ENCODE data around the gene TM9SF1.
A peak's percentile ranks its signal among the peaks of the same experiment; 100 is the strongest.

TM9SF1 gene

GRCh38 chr14:24198814-24199524 is 3.7 kb upstream of the TM9SF1 start:
- no peaks in the 10 kb centered on the region for H3K27me3 ChIP-seq (replicated peaks; ENCODE audit: insufficient read depth, low read length)
- H3K9ac ChIP-seq (ENCODE audit: low read length), result no peak overlapping the region
- no peaks in the 10 kb centered on the region for H3K9me3 ChIP-seq (replicated peaks; ENCODE audit: insufficient read depth, low read length)
- H3K4me2 ChIP-seq (ENCODE audit: low read depth, low read length), result no peak overlapping the region
- no peak for DNase-seq
- no peak overlapping the region for H3K4me3 ChIP-seq (ENCODE audit: low read length)
- H3K79me2 ChIP-seq (ENCODE audit: low read length), result peaks cover 15% of the 10 kb centered on the region
- no peak overlapping the region for H3K27ac ChIP-seq (ENCODE audit: low read length)
- H3K9me2 ChIP-seq (replicated peaks; ENCODE audit: insufficient read depth, low read length), result no peaks in the 10 kb centered on the region
- H3K4me1 ChIP-seq (ENCODE audit: low read length), result peaks cover 5% of the 10 kb centered on the region; the same call in 1 of the 2 replicates
- no peak for TF ChIP-seq EZH2phosphoT487 (IDR thresholded peaks at IDR 0.05; ENCODE audit: low read length)
- TF ChIP-seq CTCF (IDR thresholded peaks at IDR 0.05; ENCODE audit: low read length), result no peak
- no peak for TF ChIP-seq EZH2 (optimal IDR thresholded peaks at IDR 0.05; ENCODE audit: low read depth, low read length)
- no peaks in the 10 kb centered on the region for H4K20me1 ChIP-seq (ENCODE audit: insufficient read depth, low read length)
- H3F3A ChIP-seq (ENCODE audit: insufficient read depth, low read length), result peaks cover 7% of the 10 kb centered on the region; the same call in 1 of the 2 replicates
- H2AFZ ChIP-seq (ENCODE audit: low read length), result no peak overlapping the region
- H3K36me3 ChIP-seq (replicated peaks; ENCODE audit: insufficient read depth, low read length), result no peaks in the 10 kb centered on the region

GRCh38 chr14:24197056-24197450 is 1.8 kb upstream of the TM9SF1 start:
- H3K9me3 ChIP-seq (replicated peaks; ENCODE audit: insufficient read depth, low read length), result no peaks in the 10 kb centered on the region
- no peak for TF ChIP-seq EZH2phosphoT487 (IDR thresholded peaks at IDR 0.05; ENCODE audit: low read length)
- no peak for DNase-seq
- H2AFZ ChIP-seq (ENCODE audit: low read length), result no peak overlapping the region
- H3K27ac ChIP-seq (ENCODE audit: low read length), result no peak overlapping the region; the same call in 1 of the 2 replicates
- no peaks in the 10 kb centered on the region for H3K9me2 ChIP-seq (replicated peaks; ENCODE audit: insufficient read depth, low read length)
- no peaks in the 10 kb centered on the region for H3K27me3 ChIP-seq (replicated peaks; ENCODE audit: insufficient read depth, low read length)
- peak overlapping the region; percentile 50; the same call in 1 of the 2 replicates for H3K4me2 ChIP-seq (ENCODE audit: low read depth, low read length)
- H3K36me3 ChIP-seq (replicated peaks; ENCODE audit: insufficient read depth, low read length), result no peaks in the 10 kb centered on the region
- H3F3A ChIP-seq (ENCODE audit: insufficient read depth, low read length), result peaks cover 7% of the 10 kb centered on the region; the same call in 1 of the 2 replicates
- H3K4me3 ChIP-seq (ENCODE audit: low read length), result 0 out of 2 replicates have a peak overlapping the region, but pooled peaks have one; percentile 20
- H3K9ac ChIP-seq (ENCODE audit: low read length), result peak overlapping the region; percentile 47; the same call in 1 of the 2 replicates
- H3K4me1 ChIP-seq (ENCODE audit: low read length), result peaks cover 5% of the 10 kb centered on the region; the same call in 1 of the 2 replicates
- H4K20me1 ChIP-seq (ENCODE audit: insufficient read depth, low read length), result no peaks in the 10 kb centered on the region
- peaks cover 21% of the 10 kb centered on the region for H3K79me2 ChIP-seq (ENCODE audit: low read length)

GRCh38 chr14:24196071-24197055 is 1.1 kb upstream of the TM9SF1 start:
- peaks cover 5% of the 10 kb centered on the region; the same call in 1 of the 2 replicates for H3K4me1 ChIP-seq (ENCODE audit: low read length)
- peak overlapping the region; percentile 80 for H3K4me3 ChIP-seq (ENCODE audit: low read length)
- peaks cover 23% of the 10 kb centered on the region for H3K79me2 ChIP-seq (ENCODE audit: low read length)
- H3K27ac ChIP-seq (ENCODE audit: low read length), result peak overlapping the region; percentile 88; the same call in 1 of the 2 replicates
- H4K20me1 ChIP-seq (ENCODE audit: insufficient read depth, low read length), result no peaks in the 10 kb centered on the region
- H3K4me2 ChIP-seq (ENCODE audit: low read depth, low read length), result peak overlapping the region; percentile 71
- H2AFZ ChIP-seq (ENCODE audit: low read length), result peak overlapping the region; percentile 31; the same call in 1 of the 2 replicates
- H3K9ac ChIP-seq (ENCODE audit: low read length), result peak overlapping the region; percentile 99
- H3K9me3 ChIP-seq (replicated peaks; ENCODE audit: insufficient read depth, low read length), result no peaks in the 10 kb centered on the region
- peak; percentile 18 for DNase-seq
- H3K9me2 ChIP-seq (replicated peaks; ENCODE audit: insufficient read depth, low read length), result no peaks in the 10 kb centered on the region
- H3F3A ChIP-seq (ENCODE audit: insufficient read depth, low read length), result peaks cover 7% of the 10 kb centered on the region; the same call in 1 of the 2 replicates
- TF ChIP-seq EZH2phosphoT487 (IDR thresholded peaks at IDR 0.05; ENCODE audit: low read length) (no peak), EZH2 (optimal IDR thresholded peaks at IDR 0.05; ENCODE audit: low read depth, low read length) (no peak)
- no peaks in the 10 kb centered on the region for H3K27me3 ChIP-seq (replicated peaks; ENCODE audit: insufficient read depth, low read length)
- no peaks in the 10 kb centered on the region for H3K36me3 ChIP-seq (replicated peaks; ENCODE audit: insufficient read depth, low read length)

GRCh38 chr14:24194873-24195185 is 412 bp downstream of the TM9SF1 start:
- no peak for DNase-seq
- Histone ChIP-seq H3K4me1 (ENCODE audit: low read length) (peaks cover 5% of the 10 kb centered on the region; the same call in 1 of the 2 replicates), H3K27me3 (replicated peaks; ENCODE audit: insufficient read depth, low read length) (no peaks in the 10 kb centered on the region), H4K20me1 (ENCODE audit: insufficient read depth, low read length) (no peaks in the 10 kb centered on the region), H3K79me2 (ENCODE audit: low read length) (peaks cover 23% of the 10 kb centered on the region), H3K9ac (ENCODE audit: low read length) (peak overlapping the region; percentile 99), H2AFZ (ENCODE audit: low read length) (peak overlapping the region; percentile 70), H3K4me2 (ENCODE audit: low read depth, low read length) (peak overlapping the region; percentile 71; the same call in 1 of the 2 replicates), H3K9me3 (replicated peaks; ENCODE audit: insufficient read depth, low read length) (no peaks in the 10 kb centered on the region), H3K36me3 (replicated peaks; ENCODE audit: insufficient read depth, low read length) (no peaks in the 10 kb centered on the region), H3K4me3 (ENCODE audit: low read length) (peak overlapping the region; percentile 80), H3F3A (ENCODE audit: insufficient read depth, low read length) (peaks cover 7% of the 10 kb centered on the region; the same call in 1 of the 2 replicates), H3K9me2 (replicated peaks; ENCODE audit: insufficient read depth, low read length) (no peaks in the 10 kb centered on the region), H3K27ac (ENCODE audit: low read length) (peak overlapping the region; percentile 88; the same call in 1 of the 2 replicates)
- TF ChIP-seq EZH2 (optimal IDR thresholded peaks at IDR 0.05; ENCODE audit: low read depth, low read length) (no peak), CTCF (IDR thresholded peaks at IDR 0.05; ENCODE audit: low read length) (no peak), EZH2phosphoT487 (IDR thresholded peaks at IDR 0.05; ENCODE audit: low read length) (no peak)
